ENCODE data around the gene AP3M1.

- TF ChIP-seq, protein P1, sequence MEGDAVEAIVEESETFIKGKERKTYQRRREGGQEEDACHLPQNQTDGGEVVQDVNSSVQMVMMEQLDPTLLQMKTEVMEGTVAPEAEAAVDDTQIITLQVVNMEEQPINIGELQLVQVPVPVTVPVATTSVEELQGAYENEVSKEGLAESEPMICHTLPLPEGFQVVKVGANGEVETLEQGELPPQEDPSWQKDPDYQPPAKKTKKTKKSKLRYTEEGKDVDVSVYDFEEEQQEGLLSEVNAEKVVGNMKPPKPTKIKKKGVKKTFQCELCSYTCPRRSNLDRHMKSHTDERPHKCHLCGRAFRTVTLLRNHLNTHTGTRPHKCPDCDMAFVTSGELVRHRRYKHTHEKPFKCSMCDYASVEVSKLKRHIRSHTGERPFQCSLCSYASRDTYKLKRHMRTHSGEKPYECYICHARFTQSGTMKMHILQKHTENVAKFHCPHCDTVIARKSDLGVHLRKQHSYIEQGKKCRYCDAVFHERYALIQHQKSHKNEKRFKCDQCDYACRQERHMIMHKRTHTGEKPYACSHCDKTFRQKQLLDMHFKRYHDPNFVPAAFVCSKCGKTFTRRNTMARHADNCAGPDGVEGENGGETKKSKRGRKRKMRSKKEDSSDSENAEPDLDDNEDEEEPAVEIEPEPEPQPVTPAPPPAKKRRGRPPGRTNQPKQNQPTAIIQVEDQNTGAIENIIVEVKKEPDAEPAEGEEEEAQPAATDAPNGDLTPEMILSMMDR (IDR thresholded peaks at IDR 0.05) = peak; percentile 55
- TF ChIP-seq EZH2 (IDR thresholded peaks at IDR 0.05) = no peak
- no peak for TF ChIP-seq EZH2phosphoT487 (IDR thresholded peaks at IDR 0.05)
These were observed 606 bp upstream of the AP3M1 start, which contains the start of gene ADK for GRCh38 chr10:74150990-74151878.

All from neural progenitor cell (in vitro differentiated cells).